ENCODE measurements around the gene RPS2.

The RPS2 gene

DNA sequence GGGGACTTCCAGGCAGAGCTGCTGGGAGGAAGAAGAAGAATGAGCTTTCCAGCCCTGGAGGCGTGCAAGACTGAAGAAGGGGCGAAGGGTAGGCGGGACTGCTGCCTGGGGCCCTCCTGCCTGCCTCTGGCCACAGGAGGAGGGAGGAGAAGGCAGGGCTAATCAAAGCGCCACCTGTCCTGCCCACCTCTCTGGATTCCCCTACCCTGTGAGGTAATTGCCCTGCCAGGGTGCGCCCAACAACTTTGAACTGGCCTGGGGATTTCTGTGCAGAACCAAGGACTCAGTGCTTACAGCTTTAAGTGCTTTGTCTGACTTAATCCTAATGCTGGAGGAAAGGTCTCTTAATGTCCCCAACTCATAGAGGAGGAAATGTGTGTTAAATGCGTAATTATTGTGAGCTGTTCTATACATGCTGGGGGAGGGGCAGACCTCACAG lies 16.8 kb upstream of the RPS2 start, which contains the start of gene NOXO1:
NOXO1 (minus strand) TSS at position 72 of the 439 bp plus-strand sequence. CDS start 290 bp downstream, outside the sequence.
- no peak for DNase-seq
- TF ChIP-seq GATA1 (IDR thresholded peaks at IDR 0.05; ENCODE audit: low read depth, low read length): no peak
- no peak for TF ChIP-seq POLR2A (IDR thresholded peaks at IDR 0.05; ENCODE audit: low read length)

- no peak for TF ChIP-seq POLR2A (IDR thresholded peaks at IDR 0.05; ENCODE audit: low read length)
- no peak for TF ChIP-seq GATA1 (IDR thresholded peaks at IDR 0.05; ENCODE audit: low read depth, low read length)
- DNase-seq: no peak
These were observed 16.1 kb upstream of the RPS2 start for GRCh38 chr16:1980770-1981087.

GRCh38 chr16:1980030-1980769 lies 15.6 kb upstream of the RPS2 start:
- TF ChIP-seq POLR2A (IDR thresholded peaks at IDR 0.05; ENCODE audit: low read length): no peak
- no peak for TF ChIP-seq GATA1 (IDR thresholded peaks at IDR 0.05; ENCODE audit: low read depth, low read length)
- no peak for DNase-seq

DNA sequence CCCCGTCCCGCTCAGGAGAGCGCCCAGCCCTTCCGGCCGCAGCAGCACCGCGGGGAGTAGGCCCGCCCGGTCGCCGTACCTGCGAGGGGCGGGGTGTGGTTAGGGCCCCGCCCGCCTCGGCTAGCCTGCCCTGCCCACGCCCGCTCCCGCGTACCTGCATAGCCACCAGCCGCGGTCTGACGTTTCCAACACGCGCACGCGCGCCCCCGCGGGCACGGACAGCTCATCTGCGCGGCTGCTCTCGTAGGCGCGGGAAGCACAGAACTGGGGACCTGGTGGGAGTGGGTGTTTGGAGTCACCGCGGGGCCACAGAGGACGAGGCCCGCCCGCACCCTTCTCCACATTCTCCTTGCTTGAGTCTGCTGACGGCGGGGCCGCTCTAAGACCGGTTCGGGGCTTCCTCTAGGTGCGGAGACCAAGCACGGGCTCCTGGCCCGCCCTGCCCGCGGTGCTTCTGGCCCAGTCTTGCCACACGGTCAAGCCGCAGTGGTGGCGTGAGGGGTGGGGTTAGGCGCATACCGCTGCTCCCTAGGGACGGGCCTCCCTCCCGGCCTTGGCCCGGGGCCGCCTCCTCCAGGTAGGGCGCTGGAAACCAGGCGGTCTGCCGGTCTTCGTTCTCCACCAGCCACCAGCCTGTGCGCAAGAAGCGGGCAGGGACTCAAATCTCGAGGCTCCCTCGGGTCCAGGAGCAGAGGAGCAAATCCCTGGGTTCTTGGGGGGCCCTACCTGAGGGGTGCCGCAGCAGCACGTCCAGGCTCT lies 14.8 kb upstream of the RPS2 start:
- no peak for TF ChIP-seq GATA1 (IDR thresholded peaks at IDR 0.05; ENCODE audit: low read depth, low read length)
- TF ChIP-seq POLR2A (IDR thresholded peaks at IDR 0.05; ENCODE audit: low read length): no peak
- no peak for DNase-seq

- TF ChIP-seq GATA1 (IDR thresholded peaks at IDR 0.05; ENCODE audit: low read depth, low read length): no peak
- no peak for TF ChIP-seq POLR2A (IDR thresholded peaks at IDR 0.05; ENCODE audit: low read length)
- no peak for DNase-seq
These were observed 14.0 kb upstream of the RPS2 start for GRCh38 chr16:1978476-1979120.

DNA sequence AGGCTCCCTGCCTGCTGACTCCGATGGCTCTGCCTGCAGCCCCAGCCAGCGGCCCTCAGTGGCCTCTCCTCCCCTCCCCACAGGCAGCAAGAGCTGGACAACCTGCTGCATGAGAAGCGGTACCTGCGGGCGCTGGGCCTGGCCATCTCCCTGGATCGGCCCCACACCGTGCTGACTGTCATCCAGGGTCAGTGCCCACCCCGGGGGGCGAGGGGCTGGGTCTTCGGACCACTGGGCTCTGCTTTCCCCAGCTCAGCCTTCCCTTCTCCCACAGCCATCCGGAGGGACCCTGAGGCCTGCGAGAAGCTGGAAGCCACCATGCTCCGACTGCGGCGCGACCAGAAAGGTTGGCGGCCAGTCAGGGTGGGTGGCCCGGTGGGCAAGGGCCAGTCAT lies 13.2 kb upstream of the RPS2 start:
- no peak for TF ChIP-seq GATA1 (IDR thresholded peaks at IDR 0.05; ENCODE audit: low read depth, low read length)
- no peak for TF ChIP-seq POLR2A (IDR thresholded peaks at IDR 0.05; ENCODE audit: low read length)
- DNase-seq: no peak

DNA sequence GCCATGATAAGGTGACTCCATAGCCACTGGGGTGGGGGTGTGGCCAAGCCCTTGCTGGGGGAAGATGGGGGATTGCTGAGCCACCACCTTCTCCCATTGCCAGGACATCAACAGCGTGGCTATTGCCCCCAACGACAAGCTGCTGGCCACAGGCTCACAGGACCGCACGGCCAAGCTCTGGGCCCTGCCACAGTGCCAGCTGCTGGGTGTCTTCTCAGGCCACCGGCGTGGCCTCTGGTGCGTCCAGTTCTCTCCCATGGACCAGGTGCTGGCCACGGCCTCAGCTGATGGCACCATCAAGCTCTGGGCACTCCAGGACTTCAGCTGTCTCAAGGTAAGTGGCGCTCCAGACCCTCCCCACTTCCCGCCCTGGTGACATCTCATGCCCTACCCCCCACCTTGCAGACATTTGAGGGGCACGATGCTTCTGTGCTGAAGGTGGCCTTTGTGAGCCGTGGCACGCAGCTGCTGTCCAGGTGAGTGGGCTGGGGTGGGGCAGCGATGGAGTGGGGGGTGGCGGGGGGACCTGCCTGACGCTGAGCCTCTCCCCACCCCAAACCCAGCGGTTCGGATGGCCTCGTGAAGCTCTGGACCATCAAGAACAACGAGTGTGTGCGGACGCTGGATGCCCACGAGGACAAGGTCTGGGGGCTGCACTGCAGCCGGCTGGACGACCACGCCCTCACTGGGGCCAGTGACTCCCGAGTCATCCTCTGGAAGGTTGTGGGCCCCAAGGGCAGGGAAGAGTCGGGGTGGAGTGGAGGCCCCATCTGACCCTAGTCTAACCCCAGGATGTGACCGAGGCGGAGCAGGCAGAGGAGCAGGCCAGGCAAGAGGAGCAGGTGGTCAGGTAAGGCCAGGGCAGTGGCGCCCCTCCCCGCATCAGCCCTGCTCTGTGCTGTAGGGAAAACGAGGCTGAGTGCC lies 12.6 kb upstream of the RPS2 start:
- no peak for DNase-seq
- TF ChIP-seq GATA1 (IDR thresholded peaks at IDR 0.05; ENCODE audit: low read depth, low read length) (no peak), POLR2A (IDR thresholded peaks at IDR 0.05; ENCODE audit: low read length) (no peak)

DNA sequence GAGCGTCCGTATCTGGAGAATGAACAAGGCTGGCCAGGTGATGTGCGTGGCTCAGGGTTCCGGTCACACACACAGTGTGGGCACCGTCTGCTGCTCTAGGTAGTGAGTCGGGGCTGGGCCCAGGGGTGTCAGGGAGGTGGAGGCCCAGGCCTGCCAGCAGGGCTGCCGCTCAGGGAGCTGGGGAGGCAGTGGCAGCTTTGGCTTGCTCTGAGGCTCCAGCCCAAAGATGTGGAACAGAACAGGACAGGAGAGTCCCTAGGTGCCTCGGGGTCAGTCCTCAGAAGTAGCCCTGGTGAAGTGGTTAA lies 11.5 kb upstream of the RPS2 start:
- DNase-seq: no peak
- TF ChIP-seq GATA1 (IDR thresholded peaks at IDR 0.05; ENCODE audit: low read depth, low read length) (no peak), POLR2A (IDR thresholded peaks at IDR 0.05; ENCODE audit: low read length) (no peak)

- TF ChIP-seq POLR2A (IDR thresholded peaks at IDR 0.05; ENCODE audit: low read length): no peak
- TF ChIP-seq GATA1 (IDR thresholded peaks at IDR 0.05; ENCODE audit: low read depth, low read length): no peak
- no peak for DNase-seq
These were observed 11.0 kb upstream of the RPS2 start for GRCh38 chr16:1975432-1976215.

DNA sequence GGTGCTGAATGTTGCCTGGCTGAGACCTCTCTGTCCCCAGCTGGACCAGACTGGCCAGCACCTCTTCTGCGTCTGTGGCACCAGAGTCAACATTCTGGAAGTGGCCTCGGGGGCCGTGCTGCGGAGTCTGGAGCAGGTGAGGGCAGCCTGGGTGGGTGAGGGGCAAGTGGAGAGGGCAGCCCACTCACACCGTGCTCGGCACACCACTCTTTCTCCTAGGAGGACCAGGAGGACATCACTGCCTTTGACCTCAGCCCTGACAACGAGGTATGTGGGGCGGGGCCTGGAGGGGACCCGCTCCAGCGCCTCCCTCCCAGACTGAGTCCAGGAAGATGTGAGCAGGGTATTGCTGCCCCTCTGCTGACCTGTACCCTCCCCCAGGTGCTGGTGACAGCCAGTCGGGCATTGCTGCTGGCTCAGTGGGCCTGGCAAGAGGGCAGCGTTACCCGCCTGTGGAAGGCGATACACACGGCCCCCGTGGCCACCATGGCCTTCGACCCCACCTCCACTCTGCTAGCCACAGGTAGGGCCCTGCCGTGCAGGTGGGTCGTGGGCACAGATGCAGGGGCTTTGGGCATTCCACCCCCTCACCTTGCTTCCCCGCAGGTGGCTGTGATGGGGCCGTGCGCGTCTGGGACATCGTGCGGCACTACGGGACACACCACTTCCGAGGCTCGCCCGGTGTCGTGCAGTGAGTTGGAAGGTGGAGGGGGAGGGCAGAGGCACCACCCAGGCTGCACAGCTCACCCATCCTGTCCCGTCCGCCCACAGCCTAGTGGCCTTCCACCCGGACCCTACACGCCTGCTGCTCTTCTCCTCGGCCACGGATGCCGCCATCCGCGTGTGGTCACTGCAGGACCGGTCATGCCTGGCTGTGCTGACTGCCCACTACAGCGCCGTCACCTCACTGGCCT lies 9.8 kb upstream of the RPS2 start:
- no peak for TF ChIP-seq GATA1 (IDR thresholded peaks at IDR 0.05; ENCODE audit: low read depth, low read length)

DNA sequence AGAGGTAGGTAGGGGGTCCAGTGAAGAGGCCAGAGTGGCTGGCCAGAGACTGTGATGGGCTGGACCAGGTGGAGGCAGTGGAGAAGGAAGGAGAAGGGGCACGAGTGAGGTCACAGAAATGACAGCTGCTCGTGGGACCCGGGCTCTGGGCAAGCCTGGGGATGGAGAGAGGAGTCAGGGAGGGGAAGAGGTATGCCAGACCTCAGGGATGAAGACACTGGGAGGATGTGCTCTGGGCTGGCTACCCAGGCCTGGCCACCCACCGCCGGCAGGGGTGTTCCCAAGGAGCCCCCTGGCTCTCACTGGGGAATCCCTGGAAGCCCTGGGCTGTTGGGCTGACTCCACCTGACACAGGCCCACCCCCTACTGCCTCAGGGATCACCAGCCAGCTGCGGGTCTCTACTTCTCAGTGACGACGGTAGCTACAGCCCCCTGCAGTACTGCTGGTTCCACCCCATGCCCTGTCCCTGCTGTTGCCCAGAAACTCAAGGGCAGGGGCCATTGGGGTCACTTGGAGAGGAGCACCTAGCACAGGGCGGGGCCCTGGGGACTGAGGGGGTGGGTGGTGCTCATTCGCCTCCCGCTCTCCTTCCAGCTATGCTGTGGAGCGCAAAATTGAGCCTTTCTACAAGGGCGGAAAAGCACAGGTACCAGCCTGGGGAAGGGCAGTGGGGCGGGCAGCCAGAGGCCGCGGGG lies 9.0 kb upstream of the RPS2 start:
- TF ChIP-seq POLR2A (IDR thresholded peaks at IDR 0.05; ENCODE audit: low read length): no peak
- no peak for DNase-seq

More for the DNA sequence above, 9.8 kb upstream of the RPS2 start:
- DNase-seq: no peak

GRCh38 chr16:1972490-1972877 lies 7.9 kb upstream of the RPS2 start:
- peak; percentile 68 to 75 for DNase-seq
- TF ChIP-seq POLR2A (IDR thresholded peaks at IDR 0.05; ENCODE audit: low read length): no peak
- no peak for TF ChIP-seq GATA1 (IDR thresholded peaks at IDR 0.05; ENCODE audit: low read depth, low read length)

All from erythroblast (primary cell).